ENCODE measurements around the gene ETV5.

The ETV5 gene

GRCh38 chr3:186095561-186096081, 13.3 kb downstream of the ETV5 start:
- DNase-seq (ENCODE audit: low spot score) = no peak

- no peak for DNase-seq (ENCODE audit: low spot score)
Observed at GRCh38 chr3:186094696-186095425, 14.0 kb downstream of the ETV5 start.

GRCh38 chr3:186094271-186094670, 14.6 kb downstream of the ETV5 start:
- DNase-seq (ENCODE audit: low spot score) = no peak

GRCh38 chr3:186093271-186093900, 15.5 kb downstream of the ETV5 start:
- no peak for DNase-seq (ENCODE audit: low spot score)

GRCh38 chr3:186092360-186093070, 16.4 kb downstream of the ETV5 start:
- no peak for DNase-seq (ENCODE audit: low spot score)

- DNase-seq (ENCODE audit: low spot score) = no peak
Observed at GRCh38 chr3:186090901-186091300, 18.0 kb downstream of the ETV5 start.

- DNase-seq (ENCODE audit: low spot score) = no peak
Observed at GRCh38 chr3:186088335-186088734, 20.6 kb downstream of the ETV5 start.

- no peak for DNase-seq (ENCODE audit: low spot score)
Observed at GRCh38 chr3:186084264-186084663, 24.6 kb downstream of the ETV5 start.

- no peak for DNase-seq (ENCODE audit: low spot score)
Observed at GRCh38 chr3:186083746-186084145, 25.1 kb downstream of the ETV5 start.

GRCh38 chr3:186082150-186082549, 26.7 kb downstream of the ETV5 start:
- no peak for DNase-seq (ENCODE audit: low spot score)

GRCh38 chr3:186081678-186082077, 27.2 kb downstream of the ETV5 start:
- no peak for DNase-seq (ENCODE audit: low spot score)

- DNase-seq (ENCODE audit: low spot score) = no peak
Observed at GRCh38 chr3:186080849-186081438, 27.9 kb downstream of the ETV5 start.

GRCh38 chr3:186079925-186080324, 29.0 kb downstream of the ETV5 start:
- DNase-seq (ENCODE audit: low spot score) = no peak

GRCh38 chr3:186077466-186077865, 31.4 kb downstream of the ETV5 start:
- no peak for DNase-seq (ENCODE audit: low spot score)

- DNase-seq (ENCODE audit: low spot score) = no peak
Observed at GRCh38 chr3:186075931-186076567, 32.8 kb downstream of the ETV5 start.

GRCh38 chr3:186075489-186075888, 33.4 kb downstream of the ETV5 start:
- no peak for DNase-seq (ENCODE audit: low spot score)

GRCh38 chr3:186073641-186074040, 35.2 kb downstream of the ETV5 start:
- DNase-seq (ENCODE audit: low spot score) = no peak

GRCh38 chr3:186070996-186071395, 37.9 kb downstream of the ETV5 start:
- no peak for DNase-seq (ENCODE audit: low spot score)

- DNase-seq (ENCODE audit: low spot score) = no peak
Observed at GRCh38 chr3:186070550-186070949, 38.3 kb downstream of the ETV5 start.

- no peak for DNase-seq (ENCODE audit: low spot score)
Observed at GRCh38 chr3:186070133-186070532, 38.8 kb downstream of the ETV5 start.

GRCh38 chr3:186069199-186069598, 39.7 kb downstream of the ETV5 start:
- no peak for DNase-seq (ENCODE audit: low spot score)

- no peak for DNase-seq (ENCODE audit: low spot score)
Observed at GRCh38 chr3:186068243-186068552, 40.7 kb downstream of the ETV5 start.

Measured in ecto neural progenitor cell (in vitro differentiated cells).